DND-41 (cell line): ENCODE measurements around the gene BAAT.

Experiments used
- EZH2 ChIP-seq: IDR thresholded peaks from 3 replicates; pipeline ENCODE4 v1.6.1; 2012; ENCODE audit warnings: borderline replicate concordance, low read depth, mild to moderate bottlenecking, moderate library complexity, low read length, inconsistent platforms; ENCODE audit not compliant: severe bottlenecking
- TF ChIP-seq, protein P1 (sequence below): IDR thresholded peaks from 2 replicates; pipeline ENCODE4 v1.5.1; 2012; ENCODE audit warnings: borderline replicate concordance, low read length, moderate library complexity, mild to moderate bottlenecking; ENCODE audit not compliant: poor library complexity, severe bottlenecking; ENCODE audit errors: extremely low read depth

DNA sequence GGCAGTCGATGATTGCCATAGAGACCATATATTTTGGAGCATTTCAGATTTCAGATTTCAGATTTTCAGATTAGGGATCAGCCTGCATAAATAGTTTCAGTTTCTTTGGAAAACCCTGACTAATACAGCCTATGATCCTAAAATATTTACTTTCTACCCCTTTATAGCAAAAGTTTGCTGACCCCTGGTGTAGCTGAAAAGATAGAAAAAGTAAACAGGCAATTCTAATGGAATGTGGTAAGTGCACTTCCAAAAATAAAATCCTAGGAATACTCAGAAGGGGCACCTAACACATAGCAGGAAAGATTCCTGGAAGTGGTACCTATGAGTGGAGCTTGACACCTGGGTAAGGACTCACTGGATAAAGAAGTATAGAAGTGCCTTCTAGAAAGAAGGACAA, 34.5 kb downstream of the BAAT start:
- TF ChIP-seq, protein P1, sequence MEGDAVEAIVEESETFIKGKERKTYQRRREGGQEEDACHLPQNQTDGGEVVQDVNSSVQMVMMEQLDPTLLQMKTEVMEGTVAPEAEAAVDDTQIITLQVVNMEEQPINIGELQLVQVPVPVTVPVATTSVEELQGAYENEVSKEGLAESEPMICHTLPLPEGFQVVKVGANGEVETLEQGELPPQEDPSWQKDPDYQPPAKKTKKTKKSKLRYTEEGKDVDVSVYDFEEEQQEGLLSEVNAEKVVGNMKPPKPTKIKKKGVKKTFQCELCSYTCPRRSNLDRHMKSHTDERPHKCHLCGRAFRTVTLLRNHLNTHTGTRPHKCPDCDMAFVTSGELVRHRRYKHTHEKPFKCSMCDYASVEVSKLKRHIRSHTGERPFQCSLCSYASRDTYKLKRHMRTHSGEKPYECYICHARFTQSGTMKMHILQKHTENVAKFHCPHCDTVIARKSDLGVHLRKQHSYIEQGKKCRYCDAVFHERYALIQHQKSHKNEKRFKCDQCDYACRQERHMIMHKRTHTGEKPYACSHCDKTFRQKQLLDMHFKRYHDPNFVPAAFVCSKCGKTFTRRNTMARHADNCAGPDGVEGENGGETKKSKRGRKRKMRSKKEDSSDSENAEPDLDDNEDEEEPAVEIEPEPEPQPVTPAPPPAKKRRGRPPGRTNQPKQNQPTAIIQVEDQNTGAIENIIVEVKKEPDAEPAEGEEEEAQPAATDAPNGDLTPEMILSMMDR = no peak
- no peak for TF ChIP-seq EZH2
